ENCODE measurements around the gene XPO5.
"Not testable (repeated sequence)": the region's sequence is repeated elsewhere in the genome, so short reads cannot be mapped to it uniquely, and the experiment has no call there.

Gene XPO5

DNA sequence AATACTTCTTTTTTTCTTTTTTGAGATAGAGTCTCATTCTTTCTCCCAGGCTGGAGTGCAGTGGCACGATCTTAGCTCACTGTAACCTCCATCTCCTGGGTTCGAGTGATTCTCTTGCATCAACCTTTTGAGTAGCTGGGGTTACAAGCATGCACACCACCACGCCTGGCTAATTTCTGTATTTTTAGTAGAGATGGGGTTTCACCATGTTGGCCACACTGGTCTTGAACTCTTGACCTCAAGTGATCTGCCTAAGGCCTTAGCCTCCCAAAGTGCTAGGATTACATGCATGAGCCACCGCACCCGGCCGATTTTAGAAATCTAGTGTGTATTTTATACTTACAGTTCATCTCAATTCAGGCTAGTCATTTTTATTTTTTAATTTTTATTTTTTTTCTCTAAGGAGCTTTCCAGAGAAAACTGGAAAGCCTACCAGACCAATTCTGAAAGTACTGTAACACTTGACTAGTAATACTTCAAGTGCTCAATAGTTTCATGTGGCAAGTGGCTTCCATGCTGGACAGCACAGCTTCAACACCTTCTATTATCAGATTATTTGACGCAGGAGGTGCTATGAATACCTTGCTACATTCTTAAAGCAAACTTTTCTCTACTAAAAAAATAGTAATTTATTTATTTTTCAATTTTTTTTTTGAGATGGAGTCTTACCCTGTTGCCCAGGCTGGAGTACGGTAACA lies 33.9 kb downstream of the XPO5 start:
- no peaks in the 10 kb centered on the region for H3K4me1 ChIP-seq (ENCODE audit: insufficient read depth, low read length)
- no peaks in the 10 kb centered on the region for H3K27me3 ChIP-seq (ENCODE audit: insufficient read depth, low read length)
- no peak overlapping the region for H3K27ac ChIP-seq (ENCODE audit: low read depth, low read length)
- H3K9ac ChIP-seq (ENCODE audit: low read depth, low read length) = no peak overlapping the region
- no peaks in the 10 kb centered on the region for H3K9me3 ChIP-seq (ENCODE audit: insufficient read depth, low read depth, low read length)
- H3K36me3 ChIP-seq (ENCODE audit: insufficient read depth, low read length) = peaks cover 93% of the 10 kb centered on the region
- 100% methylated on average over 7 of the region's 8 CpGs for WGBS
- H3K4me3 ChIP-seq (ENCODE audit: low read length) = no peak overlapping the region

DNA sequence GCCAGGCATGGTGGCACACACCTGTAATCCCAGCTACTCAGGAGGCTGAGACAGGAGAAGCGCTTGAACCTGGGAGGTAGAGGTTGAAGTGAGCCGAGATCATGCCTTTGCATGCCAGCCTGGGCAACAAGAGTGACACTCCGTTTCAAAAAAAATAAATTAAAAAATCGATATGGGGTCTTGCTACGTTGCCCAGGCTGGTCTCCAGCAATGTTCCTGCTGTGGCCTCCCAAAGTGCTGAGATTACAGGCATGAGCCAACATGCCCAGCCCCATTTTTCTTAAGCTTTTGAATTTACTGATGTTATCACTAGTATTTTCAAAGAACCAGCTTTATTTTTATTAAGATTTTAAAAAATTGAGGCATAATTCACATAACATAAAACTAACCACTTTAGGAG lies 35.3 kb downstream of the XPO5 start:
- no peak overlapping the region for H3K4me3 ChIP-seq (ENCODE audit: low read length)
- WGBS = 97% methylated on average over 5 of the region's 5 CpGs
- H3K27ac ChIP-seq (ENCODE audit: low read depth, low read length) = no peak overlapping the region
- H3K27me3 ChIP-seq (ENCODE audit: insufficient read depth, low read length) = no peaks in the 10 kb centered on the region
- H3K9me3 ChIP-seq (ENCODE audit: insufficient read depth, low read depth, low read length) = no peaks in the 10 kb centered on the region
- H3K9ac ChIP-seq (ENCODE audit: low read depth, low read length) = no peak overlapping the region
- peaks cover 83% of the 10 kb centered on the region for H3K36me3 ChIP-seq (ENCODE audit: insufficient read depth, low read length)
- H3K4me1 ChIP-seq (ENCODE audit: insufficient read depth, low read length) = no peaks in the 10 kb centered on the region

DNA sequence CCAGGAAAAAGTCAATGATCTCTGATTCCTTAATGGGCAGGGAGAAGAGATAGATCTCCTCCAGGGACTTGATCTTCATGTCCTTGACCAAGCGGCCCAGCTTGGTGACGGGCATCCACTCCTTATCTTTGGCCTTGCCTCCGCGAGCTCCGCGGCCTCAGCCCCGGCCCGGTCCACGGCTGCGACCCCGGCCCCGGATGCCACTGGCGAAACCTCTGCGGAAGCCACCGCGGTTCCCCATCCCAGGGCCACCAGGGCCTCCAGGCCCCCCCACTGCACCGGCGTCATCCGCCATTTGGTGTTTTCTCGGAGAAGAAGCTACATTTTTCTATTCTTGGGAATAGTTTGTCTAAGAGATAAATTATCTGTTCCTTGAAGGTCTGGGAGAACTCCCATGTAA lies 36.4 kb downstream of the XPO5 start:
- not testable (repeated sequence) for H3K4me3 ChIP-seq (ENCODE audit: low read length); H3K27me3 ChIP-seq (ENCODE audit: insufficient read depth, low read length); H3K27ac ChIP-seq (ENCODE audit: low read depth, low read length); H3K4me1 ChIP-seq (ENCODE audit: insufficient read depth, low read length); H3K9ac ChIP-seq (ENCODE audit: low read depth, low read length); H3K9me3 ChIP-seq (ENCODE audit: insufficient read depth, low read depth, low read length)
- 97% methylated on average over 20 of the region's 20 CpGs for WGBS
- H3K36me3 ChIP-seq (ENCODE audit: insufficient read depth, low read length) = peaks cover 76% of the 10 kb centered on the region

DNA sequence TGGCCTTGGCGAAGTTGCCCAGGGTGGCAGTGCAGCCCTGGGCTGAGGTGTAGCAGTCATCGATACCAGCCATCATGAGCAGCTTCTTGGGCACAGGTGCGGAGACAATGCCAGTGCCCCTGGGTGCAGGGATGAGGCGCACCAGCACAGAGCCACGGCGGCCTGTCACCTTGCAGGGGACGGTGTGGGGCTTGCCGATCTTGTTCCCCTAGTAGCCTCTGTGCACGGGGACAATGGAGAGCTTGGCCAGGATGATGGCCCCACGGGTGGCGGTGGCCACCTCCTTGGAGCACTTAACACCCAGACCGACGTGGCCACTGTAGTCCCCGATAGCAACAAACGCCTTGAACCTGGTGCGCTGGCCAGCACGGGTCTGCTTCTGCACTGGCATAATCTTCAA lies 36.9 kb downstream of the XPO5 start:
- peaks cover 76% of the 10 kb centered on the region for H3K36me3 ChIP-seq (ENCODE audit: insufficient read depth, low read length)
- H3K9ac ChIP-seq (ENCODE audit: low read depth, low read length); H3K27me3 ChIP-seq (ENCODE audit: insufficient read depth, low read length); H3K27ac ChIP-seq (ENCODE audit: low read depth, low read length); H3K9me3 ChIP-seq (ENCODE audit: insufficient read depth, low read depth, low read length); H3K4me3 ChIP-seq (ENCODE audit: low read length); H3K4me1 ChIP-seq (ENCODE audit: insufficient read depth, low read length): not testable (repeated sequence)
- 99% methylated on average over 15 of the region's 17 CpGs for WGBS

DNA sequence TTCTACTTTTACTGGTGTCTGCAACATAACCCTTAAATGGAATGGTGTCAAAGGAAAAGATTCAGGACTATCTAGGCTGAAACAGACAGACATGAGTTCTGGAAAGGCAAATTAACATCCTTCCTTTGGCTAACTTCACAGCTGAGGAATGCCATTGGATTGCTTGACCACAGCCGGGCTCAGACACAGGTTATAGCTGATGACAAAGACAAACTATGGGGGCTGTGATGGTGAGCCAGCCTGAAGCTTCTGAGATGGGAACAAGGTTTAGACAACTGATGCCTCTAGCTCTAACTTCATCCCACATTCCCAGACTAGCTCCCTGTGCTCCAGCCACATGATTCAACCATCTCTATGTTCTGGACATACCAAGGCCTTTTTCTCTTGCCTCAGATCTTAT lies 43.6 kb downstream of the XPO5 start:
- Histone ChIP-seq H3K4me1 (ENCODE audit: insufficient read depth, low read length) (no peaks in the 10 kb centered on the region), H3K27ac (ENCODE audit: low read depth, low read length) (no peak overlapping the region), H3K9me3 (ENCODE audit: insufficient read depth, low read depth, low read length) (no peaks in the 10 kb centered on the region), H3K9ac (ENCODE audit: low read depth, low read length) (no peak overlapping the region), H3K27me3 (ENCODE audit: insufficient read depth, low read length) (no peaks in the 10 kb centered on the region), H3K36me3 (ENCODE audit: insufficient read depth, low read length) (peaks cover 79% of the 10 kb centered on the region), H3K4me3 (ENCODE audit: low read length) (no peak overlapping the region)
- WGBS = 83% methylated on average over 1 of the region's 1 CpG

DNA sequence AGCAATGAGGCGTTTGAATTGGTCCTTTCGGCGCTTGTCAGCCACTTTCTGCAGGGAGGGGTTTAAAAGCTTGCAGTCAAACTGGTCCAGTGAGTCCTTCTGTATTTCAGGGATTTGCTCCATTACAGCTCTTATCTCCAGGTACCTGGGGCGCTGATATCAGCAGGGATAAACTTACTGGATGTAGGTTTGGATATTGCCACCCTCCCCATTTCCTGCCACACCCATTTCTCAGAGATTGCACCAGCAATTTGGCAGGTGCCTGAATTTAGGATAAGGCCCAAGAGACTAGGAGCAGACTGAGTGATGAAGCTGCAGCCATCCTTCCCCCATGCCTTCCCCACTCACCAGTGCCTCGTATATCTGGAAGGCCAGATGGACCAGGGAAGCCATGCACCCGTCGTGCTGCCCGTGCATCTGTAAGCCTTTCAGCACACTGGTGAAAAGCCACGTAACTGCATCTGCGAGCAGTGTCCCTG lies 51.3 kb downstream of the XPO5 start:
- Histone ChIP-seq H3K27ac (ENCODE audit: low read depth, low read length) (no peak overlapping the region), H3K9ac (ENCODE audit: low read depth, low read length) (no peak overlapping the region)
- WGBS = 95% methylated on average over 10 of the region's 10 CpGs

DNA sequence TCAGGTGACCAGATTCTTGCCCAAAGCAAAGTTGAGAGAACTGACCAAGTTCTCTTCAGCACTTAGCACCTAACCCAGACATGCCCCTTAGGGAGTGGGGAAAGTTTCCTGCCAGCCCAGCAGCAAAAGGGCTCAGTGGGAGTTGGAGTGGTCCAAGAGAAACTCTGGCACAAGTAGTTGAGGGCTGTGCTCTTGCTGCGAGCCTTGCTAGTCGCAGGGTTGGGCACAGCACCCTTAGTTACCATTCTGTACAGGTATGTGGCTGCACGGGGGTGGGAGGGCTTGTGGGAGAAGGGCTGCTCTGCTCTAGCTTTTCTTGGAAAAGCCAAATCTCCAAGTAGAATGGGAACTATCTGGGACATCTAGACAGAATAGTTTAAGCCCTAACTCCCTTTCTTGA lies 52.6 kb downstream of the XPO5 start:
- WGBS = 97% methylated on average over 3 of the region's 3 CpGs
- no peaks in the 10 kb centered on the region for H3K9me3 ChIP-seq (ENCODE audit: insufficient read depth, low read depth, low read length)
- no peak overlapping the region for H3K9ac ChIP-seq (ENCODE audit: low read depth, low read length)
- H3K4me3 ChIP-seq (ENCODE audit: low read length) = no peak overlapping the region
- H3K27me3 ChIP-seq (ENCODE audit: insufficient read depth, low read length) = no peaks in the 10 kb centered on the region
- H3K36me3 ChIP-seq (ENCODE audit: insufficient read depth, low read length) = peaks cover 92% of the 10 kb centered on the region
- peaks cover 2% of the 10 kb centered on the region; the same call in 1 of the 2 replicates for H3K4me1 ChIP-seq (ENCODE audit: insufficient read depth, low read length)
- H3K27ac ChIP-seq (ENCODE audit: low read depth, low read length) = no peak overlapping the region

More for the DNA sequence above, 51.3 kb downstream of the XPO5 start:
- no peaks in the 10 kb centered on the region for H3K4me1 ChIP-seq (ENCODE audit: insufficient read depth, low read length)
- H3K36me3 ChIP-seq (ENCODE audit: insufficient read depth, low read length) = peaks cover 96% of the 10 kb centered on the region
- H3K4me3 ChIP-seq (ENCODE audit: low read length) = no peak overlapping the region
- no peaks in the 10 kb centered on the region for H3K27me3 ChIP-seq (ENCODE audit: insufficient read depth, low read length)
- no peaks in the 10 kb centered on the region for H3K9me3 ChIP-seq (ENCODE audit: insufficient read depth, low read depth, low read length)

DNA sequence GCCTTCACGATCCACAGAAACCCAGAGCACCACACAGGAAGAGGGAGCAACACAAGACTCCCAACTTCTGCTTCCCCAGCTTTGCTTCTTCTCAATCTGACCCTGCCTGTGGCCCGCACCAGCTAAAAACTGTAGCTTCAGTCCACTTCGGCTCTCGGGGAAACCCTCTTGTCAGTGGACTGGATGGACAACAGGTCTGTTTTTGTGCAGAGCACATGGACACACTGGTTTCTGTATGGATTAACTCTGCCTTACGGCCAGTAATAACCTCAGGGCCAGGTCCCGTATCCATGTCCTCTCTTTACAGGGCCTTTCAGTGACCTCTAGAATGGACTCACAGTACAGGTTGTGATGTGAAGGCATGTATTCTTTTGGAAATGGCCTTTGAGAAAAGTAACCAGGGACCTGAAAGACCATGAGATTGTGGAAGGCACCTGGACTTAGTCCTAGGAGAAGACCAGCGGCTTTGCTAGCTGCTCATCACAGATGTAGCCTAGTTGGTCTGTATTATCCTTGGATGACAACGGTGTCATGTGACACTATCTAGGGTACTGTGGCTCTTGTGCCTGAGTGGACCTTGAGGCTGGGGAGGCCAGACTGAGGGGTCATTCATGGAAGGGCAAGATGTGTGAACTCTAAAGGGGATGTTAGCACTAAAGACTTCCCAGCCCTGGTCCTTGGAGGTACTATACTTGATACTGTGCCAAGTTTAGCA lies 53.1 kb downstream of the XPO5 start:
- no peak overlapping the region for H3K27ac ChIP-seq (ENCODE audit: low read depth, low read length)
- peaks cover 7% of the 10 kb centered on the region for H3K4me1 ChIP-seq (ENCODE audit: insufficient read depth, low read length)
- no peaks in the 10 kb centered on the region for H3K9me3 ChIP-seq (ENCODE audit: insufficient read depth, low read depth, low read length)
- no peaks in the 10 kb centered on the region for H3K27me3 ChIP-seq (ENCODE audit: insufficient read depth, low read length)
- no peak overlapping the region for H3K9ac ChIP-seq (ENCODE audit: low read depth, low read length)
- H3K4me3 ChIP-seq (ENCODE audit: low read length) = no peak overlapping the region
- 95% methylated on average over 8 of the region's 8 CpGs for WGBS
- peaks cover 87% of the 10 kb centered on the region for H3K36me3 ChIP-seq (ENCODE audit: insufficient read depth, low read length)

DNA sequence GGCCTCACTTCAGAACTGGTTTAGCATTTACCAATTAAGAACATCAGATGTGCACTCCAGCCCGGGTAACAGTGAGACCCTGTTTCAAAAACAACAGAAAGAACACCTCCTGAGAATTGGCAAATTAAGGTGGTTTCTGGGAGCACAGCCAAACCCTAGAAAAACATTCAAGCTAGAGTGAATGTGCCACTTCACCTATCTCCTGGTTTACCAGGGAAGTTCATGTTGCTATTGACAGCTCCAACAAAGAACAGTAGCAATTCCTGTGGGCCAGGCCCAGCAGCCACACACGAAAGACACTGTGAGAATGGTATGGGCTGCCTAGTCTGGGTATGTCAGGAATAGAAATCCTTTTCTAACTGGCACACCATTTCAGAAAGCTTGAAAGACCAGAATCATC lies 54.0 kb downstream of the XPO5 start:
- Histone ChIP-seq H3K4me1 (ENCODE audit: insufficient read depth, low read length) (peaks cover 8% of the 10 kb centered on the region), H3K9me3 (ENCODE audit: insufficient read depth, low read depth, low read length) (no peaks in the 10 kb centered on the region), H3K36me3 (ENCODE audit: insufficient read depth, low read length) (peaks cover 78% of the 10 kb centered on the region), H3K27ac (ENCODE audit: low read depth, low read length) (no peak overlapping the region), H3K9ac (ENCODE audit: low read depth, low read length) (no peak overlapping the region), H3K27me3 (ENCODE audit: insufficient read depth, low read length) (no peaks in the 10 kb centered on the region), H3K4me3 (ENCODE audit: low read length) (no peak overlapping the region)
- 94% methylated on average over 2 of the region's 2 CpGs for WGBS

DNA sequence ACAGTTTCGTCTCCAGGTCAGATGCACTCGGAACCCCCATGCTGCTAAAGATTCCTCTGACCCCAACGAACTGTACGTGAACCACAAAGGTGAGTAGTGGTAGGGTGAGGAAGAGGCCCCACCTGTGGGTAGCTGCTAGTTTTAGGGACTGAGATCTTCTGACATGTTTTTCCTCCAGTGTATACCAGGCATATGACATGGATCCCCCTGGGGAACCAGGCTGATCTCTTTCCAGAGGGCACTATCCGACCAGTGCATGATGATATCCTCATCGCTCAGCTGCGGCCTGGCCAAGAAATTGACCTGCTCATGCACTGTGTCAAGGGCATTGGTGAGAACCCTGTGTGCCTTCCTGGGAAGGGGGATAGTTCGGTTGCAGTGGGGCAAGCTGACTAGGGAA lies 55.7 kb downstream of the XPO5 start:
- Histone ChIP-seq H3K4me1 (ENCODE audit: insufficient read depth, low read length) (peaks cover 14% of the 10 kb centered on the region), H3K27me3 (ENCODE audit: insufficient read depth, low read length) (no peaks in the 10 kb centered on the region), H3K9ac (ENCODE audit: low read depth, low read length) (no peak overlapping the region), H3K9me3 (ENCODE audit: insufficient read depth, low read depth, low read length) (no peaks in the 10 kb centered on the region), H3K36me3 (ENCODE audit: insufficient read depth, low read length) (peaks cover 68% of the 10 kb centered on the region), H3K27ac (ENCODE audit: low read depth, low read length) (no peak overlapping the region), H3K4me3 (ENCODE audit: low read length) (no peak overlapping the region)
- 96% methylated on average over 8 of the region's 8 CpGs for WGBS

DNA sequence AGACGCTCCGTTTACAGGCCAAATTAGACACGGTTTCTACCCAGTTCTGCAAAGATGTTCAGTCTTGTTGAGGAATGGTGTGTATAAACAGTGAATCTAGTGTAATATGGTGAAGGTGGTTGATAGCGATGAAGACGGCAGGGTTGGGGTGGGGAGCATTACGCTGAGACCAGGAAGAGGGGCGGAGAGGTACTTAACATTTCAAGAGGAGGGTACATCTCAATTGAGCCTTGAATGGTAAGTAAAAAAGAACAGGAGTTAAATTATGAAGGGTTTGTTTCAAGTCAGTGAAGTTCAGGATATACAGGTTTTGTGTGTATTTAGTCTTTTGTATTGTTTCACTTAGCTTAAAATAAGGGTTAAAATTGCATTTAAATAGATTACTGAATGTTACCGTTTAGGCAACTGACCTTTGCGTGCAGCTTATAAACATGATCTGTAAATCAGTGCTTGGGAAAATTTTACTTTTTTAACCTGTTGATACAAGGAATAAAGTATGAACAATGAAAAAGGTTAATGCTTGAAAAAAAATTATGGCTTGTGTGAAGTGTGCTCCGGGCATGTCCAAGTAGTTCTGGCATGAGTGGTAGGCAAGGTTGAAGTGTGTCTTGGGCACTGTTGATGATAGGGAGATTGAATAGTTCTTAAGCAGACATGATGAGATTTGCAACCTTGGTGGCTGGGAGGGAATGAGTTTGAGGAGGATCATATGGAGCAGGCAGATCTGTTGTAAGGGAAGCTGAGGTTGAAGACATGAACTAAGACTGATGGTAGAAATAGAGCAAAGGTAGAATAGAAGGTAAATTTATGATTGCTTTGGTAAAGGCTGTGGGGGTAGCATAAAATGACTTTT lies 58.1 kb downstream of the XPO5 start:
- no peaks in the 10 kb centered on the region for H3K27me3 ChIP-seq (ENCODE audit: insufficient read depth, low read length)
- 9% methylated on average over 10 of the region's 10 CpGs for WGBS
- peaks cover 14% of the 10 kb centered on the region for H3K4me1 ChIP-seq (ENCODE audit: insufficient read depth, low read length)
- peaks cover 67% of the 10 kb centered on the region for H3K36me3 ChIP-seq (ENCODE audit: insufficient read depth, low read length)
- no peaks in the 10 kb centered on the region for H3K9me3 ChIP-seq (ENCODE audit: insufficient read depth, low read depth, low read length)
- peak overlapping the region; percentile 97 for H3K4me3 ChIP-seq (ENCODE audit: low read length)
- H3K9ac ChIP-seq (ENCODE audit: low read depth, low read length) = peak overlapping the region; percentile 97
- peak overlapping the region; percentile 8; the same call in 1 of the 2 replicates for H3K27ac ChIP-seq (ENCODE audit: low read depth, low read length)
